GM19239 (cell line): Measurements from ENCODE around the gene NBPF4.
"Not testable (repeated sequence)": the region's sequence is repeated elsewhere in the genome, so short reads cannot be mapped to it uniquely, and the experiment has no call there.

Experiments
- DNase-seq: peaks from one replicate; pipeline ENCODE4 v3.0.0; 2011; ENCODE audit warnings: low spot score; ENCODE audit not compliant: insufficient read length
- FAIRE-seq: peaks from 2 replicates; lab custom pipeline; 2011; peaks lifted over from hg19 to GRCh38; lab: Jason Lieb, UNC

The NBPF4 gene

DNA sequence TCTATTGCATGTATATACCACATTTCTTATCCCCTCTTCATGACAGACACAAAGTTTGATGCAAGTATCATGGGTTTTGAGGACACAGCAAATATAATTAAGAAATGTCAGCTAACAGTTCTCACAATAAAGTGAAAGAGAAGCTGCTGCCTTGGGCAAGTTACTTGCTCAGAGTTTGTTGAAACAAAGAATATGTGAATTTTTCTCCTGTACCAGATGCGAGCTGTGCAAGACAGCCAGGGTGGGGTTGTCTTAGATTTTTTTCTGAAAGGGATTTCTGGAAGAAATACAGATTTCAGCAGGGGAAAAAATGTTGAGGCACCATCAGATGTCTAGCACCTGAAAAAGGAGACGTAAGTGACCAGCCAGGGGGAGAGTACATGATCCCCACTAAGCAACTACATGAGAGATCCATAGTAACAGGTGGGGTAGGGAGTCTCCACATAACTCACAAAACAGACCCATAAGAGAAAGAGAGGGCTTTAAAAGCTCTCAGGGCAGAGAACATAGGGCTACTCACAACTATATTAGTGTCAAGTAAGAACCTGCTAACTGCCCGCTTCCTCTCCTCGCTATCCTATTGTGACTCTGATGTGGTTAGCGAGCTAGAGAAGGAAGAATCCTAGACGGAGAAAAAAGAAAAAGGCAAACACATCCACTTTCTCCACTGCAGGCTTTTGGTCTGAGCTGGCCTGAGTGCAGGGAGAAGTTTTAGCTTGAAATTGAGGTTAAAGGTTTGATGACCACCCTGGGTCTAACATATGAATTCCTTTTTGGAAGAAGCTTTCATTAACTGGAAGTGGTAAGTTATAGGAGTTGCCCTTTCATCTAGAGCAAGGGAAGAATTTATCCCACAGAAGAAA is 27.6 kb downstream of the NBPF4 start:
- not testable (repeated sequence) for DNase-seq, FAIRE-seq

DNA sequence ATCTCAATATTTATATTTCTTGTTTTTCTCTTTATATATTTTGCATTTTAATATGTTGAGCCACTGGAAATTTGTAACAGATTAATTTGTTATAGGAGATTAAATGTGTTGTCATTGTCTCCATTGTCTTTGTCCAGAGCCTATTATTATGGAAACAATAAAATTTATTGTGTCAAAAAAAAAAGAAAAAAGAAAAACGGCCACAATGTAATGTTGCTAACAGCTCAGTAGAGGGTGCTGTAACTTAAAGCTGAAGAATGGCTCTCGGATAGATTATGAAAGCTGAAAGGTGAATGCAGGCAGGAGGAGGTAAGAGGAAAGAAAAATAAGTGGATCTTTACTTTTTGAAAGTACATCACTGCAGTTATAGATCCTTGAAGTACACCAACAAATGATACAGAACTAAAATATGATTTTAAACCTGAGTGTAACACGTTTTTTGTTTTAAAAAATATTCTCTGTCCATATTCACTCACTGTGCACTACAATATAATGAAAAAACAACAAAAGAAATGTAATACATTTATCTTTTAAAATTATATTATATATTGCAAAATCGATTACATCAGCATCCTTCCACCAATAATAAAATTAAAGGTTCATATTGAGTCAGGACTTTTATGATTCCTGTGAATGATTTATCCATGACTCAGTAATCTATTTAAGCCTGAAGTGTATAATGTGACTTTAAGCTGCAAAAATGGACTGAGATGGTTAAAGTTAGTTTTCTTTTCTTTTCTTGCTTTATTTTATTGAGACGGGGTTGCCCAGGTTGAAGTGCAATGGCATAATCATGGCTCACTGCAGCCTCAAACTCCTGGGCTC is 29.0 kb downstream of the NBPF4 start:
- not testable (repeated sequence) for DNase-seq
- FAIRE-seq, result peak; percentile 90

DNA sequence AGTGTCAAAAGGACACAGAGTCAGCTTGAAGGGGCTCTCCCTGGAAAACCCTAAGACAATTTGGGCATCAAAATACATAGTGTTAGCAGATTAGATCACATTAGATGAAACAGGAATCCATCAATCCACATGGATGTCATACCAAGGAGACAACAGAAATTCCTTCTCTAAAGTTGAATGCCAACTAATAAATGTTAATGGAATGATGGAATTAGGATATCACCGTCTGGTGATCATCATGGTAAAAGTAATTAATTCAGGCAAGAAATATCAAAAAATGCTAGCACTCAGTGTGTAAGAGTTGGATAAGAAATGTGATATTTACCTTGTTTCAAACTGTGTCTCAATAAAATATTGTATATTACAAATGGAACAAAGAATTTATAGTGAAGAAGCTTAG is 32.9 kb downstream of the NBPF4 start:
- FAIRE-seq, result no peak
- no peak for DNase-seq

DNA sequence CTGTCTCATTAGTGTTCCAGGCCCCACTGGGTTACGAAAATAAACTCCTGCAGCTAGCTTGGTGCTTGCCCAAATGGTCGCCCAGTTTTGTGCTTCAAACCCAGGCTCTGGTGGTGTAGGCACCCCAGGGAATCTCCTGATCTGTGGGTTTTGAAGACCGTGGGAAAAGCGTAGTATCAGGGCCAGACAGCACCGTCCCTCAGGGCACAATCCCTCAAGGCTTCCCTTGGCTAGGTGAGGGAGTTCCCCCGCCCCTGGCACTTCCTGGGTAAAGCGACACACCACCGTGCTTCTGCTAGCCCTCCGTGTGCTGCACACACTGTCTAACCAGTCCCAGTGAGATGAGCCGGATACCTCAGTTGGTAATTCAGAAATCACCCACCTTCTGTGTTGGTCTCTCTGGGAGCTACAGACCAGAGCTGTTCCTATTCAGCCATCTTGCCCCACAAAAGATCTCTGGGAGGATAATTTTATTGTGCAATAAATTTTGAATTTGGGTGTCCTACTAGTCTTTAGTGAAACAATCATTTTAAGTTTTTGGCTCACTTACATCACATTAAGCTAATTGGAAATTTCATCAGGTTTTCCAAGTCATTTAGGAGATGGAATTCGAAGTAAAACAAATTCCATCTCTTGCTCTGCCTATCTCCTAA is 34.3 kb downstream of the NBPF4 start:
- no peak for DNase-seq
- no peak for FAIRE-seq

DNA sequence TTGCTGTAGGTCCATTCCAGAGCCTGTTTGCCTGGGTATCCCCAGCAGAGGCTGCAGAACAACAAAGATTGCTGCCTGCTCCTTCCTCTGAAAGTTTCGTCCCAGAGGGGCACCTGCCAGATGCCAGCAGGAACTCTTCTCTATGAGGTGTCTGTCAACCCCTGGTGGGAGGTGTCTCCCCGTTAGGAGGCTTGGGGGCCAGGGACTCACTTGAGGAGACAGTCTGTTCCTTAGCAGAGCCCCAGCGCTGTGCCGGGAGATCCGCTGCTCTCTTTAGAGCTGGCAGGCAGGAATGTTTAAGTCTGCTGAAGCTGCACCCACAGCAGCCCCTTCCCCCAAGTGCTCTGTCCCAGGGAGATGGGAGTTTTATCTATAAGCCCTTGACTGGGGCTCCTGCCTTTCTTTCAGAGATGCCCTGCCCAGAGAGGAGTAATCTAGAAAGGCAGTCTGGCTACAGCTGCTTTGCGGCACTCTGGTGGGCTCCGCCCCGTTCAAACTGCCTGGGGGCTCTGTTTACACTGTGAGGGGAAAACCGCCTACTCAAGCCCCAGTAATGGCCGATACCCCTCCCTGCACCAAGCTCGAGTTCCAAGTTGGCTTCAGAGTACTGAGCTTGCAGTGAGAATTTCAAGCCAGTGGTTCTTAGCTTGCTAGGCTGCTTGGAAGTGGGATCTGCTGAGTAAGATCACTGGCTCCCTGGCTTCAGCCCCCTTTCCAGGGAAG is 35.0 kb downstream of the NBPF4 start:
- DNase-seq (no peak), FAIRE-seq (no peak)

DNA sequence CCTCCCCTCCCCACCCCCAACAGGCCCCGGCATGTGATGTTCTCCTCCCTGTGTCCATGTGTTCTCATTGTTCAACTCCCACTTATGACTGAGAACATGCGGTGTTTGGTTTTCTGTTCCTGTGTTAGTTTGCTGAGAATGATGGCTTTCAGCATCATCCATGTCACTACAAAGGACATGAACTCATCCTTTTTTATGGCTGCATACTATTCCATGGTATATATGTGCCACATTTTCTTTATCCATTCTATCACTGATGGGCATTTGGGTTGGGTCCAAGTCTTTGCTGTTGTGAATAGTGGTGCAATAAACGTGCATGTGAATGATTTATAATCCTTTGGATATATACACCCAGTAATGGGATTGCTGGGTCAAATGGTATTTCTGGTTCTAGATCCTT is 40.3 kb downstream of the NBPF4 start:
- DNase-seq, FAIRE-seq: not testable (repeated sequence)

DNA sequence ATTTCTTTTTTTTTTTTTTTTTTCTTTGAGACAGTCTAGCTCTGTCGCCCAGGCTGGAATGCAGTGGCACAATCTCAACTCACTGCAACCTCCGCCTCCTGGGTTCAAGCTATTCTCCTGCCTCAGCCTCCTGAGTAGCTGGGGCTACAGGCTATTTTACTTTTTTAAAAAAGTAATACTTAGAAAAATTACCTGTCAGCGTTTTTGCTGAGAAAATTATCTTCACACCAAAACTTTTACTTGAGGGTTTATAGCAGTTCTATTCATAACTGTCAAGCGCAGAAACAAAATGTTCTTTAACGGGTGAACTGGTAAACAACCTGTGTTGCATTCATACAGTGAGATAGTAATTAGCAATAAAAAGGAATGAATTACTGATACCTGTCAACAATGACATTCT is 42.2 kb downstream of the NBPF4 start:
- no peak for FAIRE-seq
- no peak for DNase-seq

DNA sequence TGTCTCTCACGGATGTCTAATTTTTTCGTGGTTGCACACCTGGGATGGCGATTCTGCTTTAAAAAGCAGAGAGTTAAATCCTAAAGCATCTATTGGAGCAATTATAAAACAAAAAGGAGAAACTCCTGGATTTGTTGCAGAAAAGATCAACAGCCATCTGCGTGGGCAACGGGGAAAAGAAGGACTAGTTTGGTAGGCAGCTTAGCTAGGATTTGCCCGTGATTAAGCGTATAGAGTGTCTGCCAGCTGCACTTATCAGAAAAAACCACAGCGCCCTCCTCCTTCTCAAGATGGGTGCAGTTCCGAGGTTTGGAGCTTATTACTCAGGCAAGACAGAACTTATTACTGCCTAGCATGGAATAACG is 43.2 kb downstream of the NBPF4 start:
- FAIRE-seq (no peak), DNase-seq (no peak)

DNA sequence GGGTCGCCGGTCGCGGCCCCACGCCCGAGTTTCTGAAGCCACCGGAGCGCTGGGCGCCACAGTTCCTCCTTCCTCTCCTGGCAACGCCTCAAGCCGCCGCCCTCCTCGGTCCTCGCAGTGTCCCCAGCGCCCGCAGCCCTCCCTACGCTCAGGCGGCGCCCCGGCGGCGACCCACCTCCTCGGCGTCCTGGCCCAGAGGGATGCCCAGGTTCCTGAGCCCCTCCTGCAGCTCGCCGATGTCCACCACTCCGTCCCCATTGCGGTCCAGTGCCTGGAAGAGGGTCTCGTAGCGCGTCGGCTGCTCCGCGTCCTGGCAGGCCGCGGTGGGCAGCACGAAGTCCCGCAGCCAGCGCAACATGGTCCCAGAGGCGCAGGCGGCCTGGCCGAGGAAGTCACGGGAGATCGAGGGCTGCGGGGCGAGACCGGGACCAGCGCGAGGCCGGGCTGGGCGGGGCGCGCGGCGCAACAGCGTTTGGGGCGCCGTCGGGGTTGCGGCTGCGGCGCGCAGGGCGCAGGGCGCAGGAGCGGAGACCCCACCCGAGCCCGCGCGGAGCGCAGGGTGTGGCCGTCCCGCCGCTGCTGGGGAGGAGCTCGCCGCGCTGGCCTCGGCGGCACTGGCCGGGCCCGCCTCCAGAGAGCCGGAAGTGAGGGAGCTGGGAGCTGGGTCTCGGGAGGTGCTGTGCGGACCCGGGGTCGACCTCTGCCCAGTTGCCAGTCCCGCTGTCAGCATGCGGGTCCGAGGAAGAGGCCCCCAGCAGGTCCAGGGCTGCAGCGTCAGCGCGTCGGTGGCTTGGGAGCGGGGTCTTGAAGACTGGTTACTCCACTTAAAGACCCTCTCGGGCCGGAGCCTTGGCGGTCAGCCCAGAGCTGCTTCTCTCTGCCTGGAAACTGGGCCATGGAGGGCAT is 43.8 kb downstream of the NBPF4 start, which contains the start of gene SLC25A24:
Gene SLC25A24 (minus strand): TSS at position 563 of the 906 bp plus-strand sequence. CDS start 205 bp downstream, at position 358.
- DNase-seq, result peak; percentile 45
- FAIRE-seq, result no peak

DNA sequence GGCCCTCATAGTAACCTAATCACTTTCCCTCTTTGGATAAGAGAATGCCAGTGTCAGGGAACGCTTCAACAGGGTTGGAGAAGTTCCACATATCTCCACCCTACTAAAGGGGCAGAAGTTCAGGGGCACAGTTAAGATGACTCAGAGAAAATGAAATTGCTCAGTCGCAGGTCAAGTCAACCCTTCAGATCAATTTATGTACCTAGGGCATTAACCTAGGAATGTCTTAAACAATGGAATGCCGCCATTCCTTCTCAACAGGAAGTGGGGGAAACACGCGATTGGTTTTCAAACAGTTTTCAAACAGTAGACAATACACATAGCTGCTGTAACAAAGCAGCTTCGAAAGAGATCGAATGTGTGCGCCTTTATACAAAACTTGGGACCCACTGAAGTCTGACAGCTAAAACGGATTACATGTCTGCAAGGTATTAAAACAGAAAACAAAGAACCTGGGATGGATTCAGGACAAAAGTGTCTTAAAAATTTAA is 44.6 kb downstream of the NBPF4 start:
- DNase-seq (no peak), FAIRE-seq (no peak)

DNA sequence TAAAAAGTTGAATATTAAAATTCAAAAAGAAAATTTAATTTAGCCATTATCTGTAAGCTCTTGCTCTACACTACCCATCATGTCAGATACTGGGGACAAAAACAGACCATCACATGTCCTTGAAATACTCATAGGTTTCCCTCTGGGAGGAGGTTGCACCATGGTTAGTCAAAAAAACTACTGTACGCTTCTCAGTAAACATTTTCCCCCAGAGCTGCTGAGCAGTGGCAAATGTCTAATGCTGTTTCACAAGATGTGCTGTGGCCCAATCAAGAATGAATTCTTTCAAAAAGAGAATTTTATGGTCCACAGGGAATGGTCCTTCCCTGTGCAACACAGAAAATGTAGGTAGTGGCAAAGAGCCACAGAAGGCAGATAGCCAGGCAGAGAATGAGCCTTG is 49.8 kb downstream of the NBPF4 start:
- no peak for FAIRE-seq
- DNase-seq, result no peak

DNA sequence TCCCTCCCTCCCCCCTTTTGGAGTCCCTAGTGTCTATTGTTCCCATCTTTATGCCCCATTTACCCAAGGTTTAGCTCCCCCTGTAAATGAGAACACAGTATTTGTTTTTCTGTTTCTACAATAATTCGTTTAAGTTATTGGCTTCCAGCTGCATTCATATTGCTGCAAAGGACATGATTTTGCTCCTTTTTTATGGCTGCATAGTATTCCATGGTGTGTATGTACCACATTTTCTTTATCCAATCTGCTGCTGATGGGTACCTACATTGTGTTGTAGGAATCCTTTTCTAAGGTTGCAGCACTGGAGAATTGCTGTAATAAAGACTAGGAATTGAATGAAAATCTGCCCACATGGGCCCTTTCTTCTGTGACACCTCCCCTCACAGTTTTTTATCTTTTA is 50.5 kb downstream of the NBPF4 start:
- no peak for FAIRE-seq
- no peak for DNase-seq

DNA sequence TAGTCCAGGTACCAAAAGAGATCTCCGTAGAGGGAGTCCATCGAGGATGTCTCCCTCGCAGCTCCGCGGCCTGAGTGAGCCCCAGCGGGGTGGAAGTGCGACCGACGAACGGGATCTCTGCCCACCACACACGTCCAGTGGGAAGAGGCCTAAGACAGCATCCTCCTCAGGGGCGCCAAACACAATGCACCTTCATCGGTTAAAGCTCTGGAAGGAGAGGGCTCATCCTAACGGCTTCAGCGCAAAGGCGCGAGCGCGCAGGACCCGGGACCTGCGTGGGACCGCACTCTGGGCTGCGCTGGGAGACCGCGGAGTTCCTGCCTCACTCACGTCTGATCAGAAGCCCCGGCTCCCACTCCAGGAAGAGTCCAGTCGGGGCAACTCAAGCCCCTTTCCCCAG is 51.3 kb downstream of the NBPF4 start:
- FAIRE-seq, result no peak
- DNase-seq, result no peak

DNA sequence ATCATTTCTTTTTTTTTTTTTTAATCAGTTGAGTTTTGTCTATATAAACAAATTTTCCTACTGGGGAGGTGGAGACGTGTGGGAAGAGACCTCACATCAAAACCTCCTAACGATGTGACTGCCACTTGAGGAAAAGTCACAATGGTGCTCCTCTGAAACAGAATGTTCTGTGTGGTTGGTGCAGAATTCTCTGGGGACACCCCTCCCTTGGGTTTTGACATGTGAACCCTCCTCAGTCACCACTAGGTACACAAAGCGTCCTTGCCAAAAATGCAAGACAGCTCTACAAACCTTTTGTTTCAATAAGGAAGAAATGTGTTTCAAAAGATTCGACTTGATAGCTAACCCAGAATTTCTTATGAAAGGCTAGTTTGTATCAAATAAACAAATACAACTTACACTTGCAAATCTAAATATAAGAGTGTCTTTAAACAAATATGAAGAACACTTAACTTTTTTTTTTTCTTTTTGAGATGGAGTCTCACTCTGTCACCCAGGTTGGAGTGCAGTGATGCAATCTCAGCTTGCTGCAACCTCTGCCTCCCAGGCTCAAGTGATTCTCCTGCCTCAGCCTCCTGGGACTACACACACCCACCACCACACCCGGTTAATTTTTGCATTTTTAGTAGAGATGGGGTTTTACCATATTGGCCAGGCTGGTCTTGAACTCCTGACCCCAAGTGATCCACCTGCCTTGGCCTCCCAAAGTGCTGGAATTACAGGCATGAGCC is 53.0 kb downstream of the NBPF4 start:
- FAIRE-seq (no peak), DNase-seq (no peak)

DNA sequence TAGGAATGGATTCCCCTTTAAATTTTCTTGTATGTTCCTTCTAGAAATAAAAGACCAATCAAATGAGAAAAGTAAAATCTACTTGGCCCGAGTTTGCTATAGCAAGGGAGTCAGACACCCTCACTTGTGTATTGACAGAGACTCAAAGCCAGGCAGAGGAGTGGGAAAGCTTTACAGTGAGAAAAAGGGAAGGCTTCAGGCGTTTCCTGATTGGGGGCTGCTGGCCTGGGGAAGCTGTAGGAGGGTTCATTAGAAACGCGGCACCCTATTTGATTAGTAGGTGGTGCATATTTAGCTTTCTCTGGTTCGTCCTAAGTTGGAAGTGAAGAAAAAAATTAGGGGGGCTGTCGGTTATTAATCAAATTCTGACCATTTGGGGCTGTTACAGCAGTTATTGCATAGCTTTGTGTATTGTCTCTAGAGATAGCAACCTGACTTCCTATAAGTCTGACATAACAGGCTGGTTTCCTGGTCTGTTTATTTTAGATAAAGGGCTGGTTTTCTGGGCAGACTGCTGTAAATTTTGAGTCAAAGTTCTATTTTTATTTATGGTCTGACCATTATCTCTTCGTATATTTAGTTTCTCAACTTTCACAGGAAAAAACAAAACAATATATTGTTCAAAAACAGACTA is 53.8 kb downstream of the NBPF4 start:
- DNase-seq (no peak), FAIRE-seq (no peak)

DNA sequence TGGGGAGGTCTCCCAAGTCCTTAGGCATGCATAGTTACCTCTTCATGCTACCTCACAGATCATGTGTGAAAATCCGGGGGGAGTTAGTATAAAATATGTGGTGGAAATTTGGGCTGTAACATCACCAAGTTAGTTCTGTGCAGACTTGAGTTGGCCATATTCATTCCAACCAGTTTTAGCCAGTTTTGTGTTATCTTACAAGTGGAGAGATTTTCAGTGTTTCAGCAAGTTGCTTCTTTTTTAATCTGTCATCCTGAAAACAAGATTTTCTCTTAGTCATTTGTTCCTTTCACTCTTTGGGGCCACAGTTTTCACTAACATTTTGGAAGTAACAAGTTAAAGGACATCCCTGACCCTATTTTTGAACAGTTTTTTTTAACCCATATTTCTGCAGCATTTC is 55.1 kb downstream of the NBPF4 start:
- no peak for FAIRE-seq
- DNase-seq, result no peak

DNA sequence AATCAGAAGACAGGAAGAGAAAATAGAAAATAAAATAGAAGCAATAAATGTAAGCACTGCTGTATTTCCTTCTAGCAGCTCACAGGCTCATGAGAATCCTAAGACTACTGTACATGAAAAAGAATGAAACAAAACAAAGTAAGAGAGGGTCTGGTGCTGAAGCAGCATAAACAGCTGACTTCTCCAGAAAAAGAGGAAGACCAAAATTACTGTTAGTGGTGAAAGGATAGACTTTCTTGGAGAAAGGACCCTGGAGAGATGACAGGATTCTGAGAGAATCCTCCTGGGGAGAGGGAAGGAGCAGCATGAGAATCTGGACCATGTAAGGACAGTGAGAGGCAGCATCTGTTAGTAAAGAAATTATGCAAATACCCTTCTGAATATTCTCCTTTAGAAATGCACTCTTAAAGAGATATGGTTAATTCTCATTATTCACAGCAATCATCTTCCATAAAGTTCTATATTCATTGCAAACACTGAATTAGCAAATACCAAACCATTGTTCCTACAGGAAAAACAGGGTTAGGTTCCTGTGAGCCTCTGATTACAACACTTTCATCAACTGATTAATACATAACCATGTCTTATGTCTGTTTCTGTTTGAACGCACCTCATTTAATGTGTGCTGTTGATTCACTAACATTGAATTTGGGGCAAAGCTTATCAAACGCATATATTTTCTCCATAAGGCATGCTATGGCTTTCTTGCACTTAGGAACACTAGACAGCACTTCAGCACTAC is 60.7 kb downstream of the NBPF4 start:
- FAIRE-seq, result no peak
- DNase-seq, result no peak
